ENCODE data around the gene KIF18B.
"Not testable (repeated sequence)": the region's sequence is repeated elsewhere in the genome, so short reads cannot be mapped to it uniquely, and the experiment has no call there.

KIF18B gene

GRCh38 chr17:44969144-44969780 lies 21.7 kb upstream of the KIF18B start:
- no peak for DNase-seq

GRCh38 chr17:44968225-44969143 lies 20.9 kb upstream of the KIF18B start, which contains the start of gene C1QL1:
Gene C1QL1 (minus strand): TSS chr17:44968303. CDS start chr17:44968048, 255 bp downstream.
- peak; percentile 85 for DNase-seq

GRCh38 chr17:44967907-44968224 lies 20.3 kb upstream of the KIF18B start:
- DNase-seq: no peak

GRCh38 chr17:44967026-44967906 lies 19.7 kb upstream of the KIF18B start:
- DNase-seq: no peak

- DNase-seq: no peak
These were observed 18.9 kb upstream of the KIF18B start for GRCh38 chr17:44966348-44967025.

GRCh38 chr17:44965481-44966234 lies 18.1 kb upstream of the KIF18B start:
- no peak for DNase-seq

GRCh38 chr17:44961921-44962350 lies 14.4 kb upstream of the KIF18B start:
- DNase-seq: no peak

GRCh38 chr17:44960691-44961090 lies 13.1 kb upstream of the KIF18B start:
- DNase-seq: peak; percentile 47

- DNase-seq: no peak
These were observed 12.4 kb upstream of the KIF18B start for GRCh38 chr17:44959821-44960531.

GRCh38 chr17:44956998-44957981 lies 9.7 kb upstream of the KIF18B start:
- DNase-seq: no peak

GRCh38 chr17:44955674-44956425 lies 8.3 kb upstream of the KIF18B start:
- DNase-seq: no peak

- no peak for DNase-seq
These were observed 5.4 kb upstream of the KIF18B start for GRCh38 chr17:44952946-44953475.

- no peak for DNase-seq
These were observed 782 bp upstream of the KIF18B start for GRCh38 chr17:44948315-44948795.

- DNase-seq: not testable (repeated sequence)
These were observed 1.9 kb downstream of the KIF18B start for GRCh38 chr17:44945652-44946051.

- DNase-seq: no peak
These were observed 5.1 kb downstream of the KIF18B start for GRCh38 chr17:44942456-44942855.

- DNase-seq: peak; percentile 40
These were observed 5.8 kb downstream of the KIF18B start for GRCh38 chr17:44941712-44942331.

- no peak for DNase-seq
These were observed 6.8 kb downstream of the KIF18B start for GRCh38 chr17:44940768-44941167.

- DNase-seq: peak; percentile 95
These were observed 7.3 kb downstream of the KIF18B start for GRCh38 chr17:44940317-44940716.
